HG03159 (cell line): ENCODE data around the gene CSN3.
"Not testable (repeated sequence)": the region's sequence is repeated elsewhere in the genome, so short reads cannot be mapped to it uniquely, and the experiment has no call there.

Experiments
- ATAC-seq: cut with Tn5 transposase; IDR thresholded peaks from one replicate; pipeline ENCODE4 v1.9.1; 2021; ENCODE audit warnings: mild to moderate bottlenecking, moderate library complexity; ENCODE audit not compliant: unreplicated experiment

The CSN3 gene

GRCh38 chr4:70242297-70242696 lies at the start of gene CSN3:
Gene CSN3 (plus strand): TSS chr4:70242597. CDS start chr4:70244820, 2,223 bp downstream.
- ATAC-seq = not testable (repeated sequence)

GRCh38 chr4:70192895-70193294 lies 49.5 kb upstream of the CSN3 start:
- ATAC-seq = no peak

GRCh38 chr4:70195425-70195824 lies 47.0 kb upstream of the CSN3 start, which contains the start of gene ODAM:
Gene ODAM (plus strand): TSS chr4:70195725. CDS start chr4:70196544, 819 bp downstream.
- no peak for ATAC-seq

- ATAC-seq = no peak
Measured at GRCh38 chr4:70196857-70197256, 45.5 kb upstream of the CSN3 start.

- no peak for ATAC-seq
Measured at GRCh38 chr4:70197842-70198241, 44.6 kb upstream of the CSN3 start.

GRCh38 chr4:70203601-70204000 lies 38.8 kb upstream of the CSN3 start:
- no peak for ATAC-seq

GRCh38 chr4:70212752-70213151 lies 29.6 kb upstream of the CSN3 start:
- not testable (repeated sequence) for ATAC-seq

GRCh38 chr4:70216109-70216508 lies 26.3 kb upstream of the CSN3 start:
- not testable (repeated sequence) for ATAC-seq

- not testable (repeated sequence) for ATAC-seq
Measured at GRCh38 chr4:70216550-70216949, 25.8 kb upstream of the CSN3 start.

GRCh38 chr4:70221389-70221788 lies 21.0 kb upstream of the CSN3 start:
- not testable (repeated sequence) for ATAC-seq

- not testable (repeated sequence) for ATAC-seq
Measured at GRCh38 chr4:70221818-70222217, 20.6 kb upstream of the CSN3 start.

GRCh38 chr4:70225824-70226223 lies 16.6 kb upstream of the CSN3 start, which contains the start of gene FDCSP:
Gene FDCSP (plus strand): TSS chr4:70226124. CDS start chr4:70231195, 5,071 bp downstream.
- no peak for ATAC-seq

- no peak for ATAC-seq
Measured at GRCh38 chr4:70236125-70236524, 6.3 kb upstream of the CSN3 start.

- no peak for ATAC-seq
Measured at GRCh38 chr4:70239131-70239883, 3.1 kb upstream of the CSN3 start.

GRCh38 chr4:70239884-70240591 lies 2.4 kb upstream of the CSN3 start:
- ATAC-seq = no peak

GRCh38 chr4:70243091-70243490 lies 694 bp downstream of the CSN3 start:
- ATAC-seq = no peak

- no peak for ATAC-seq
Measured at GRCh38 chr4:70251250-70251944, 9.0 kb downstream of the CSN3 start.

- ATAC-seq = no peak
Measured at GRCh38 chr4:70251945-70252277, 9.5 kb downstream of the CSN3 start.

GRCh38 chr4:70269674-70270073 lies 27.3 kb downstream of the CSN3 start:
- ATAC-seq = no peak

- no peak for ATAC-seq
Measured at GRCh38 chr4:70277121-70277520, 34.7 kb downstream of the CSN3 start.

GRCh38 chr4:70280567-70280966 lies 38.2 kb downstream of the CSN3 start:
- no peak for ATAC-seq

- no peak for ATAC-seq
Measured at GRCh38 chr4:70288651-70289050, 46.3 kb downstream of the CSN3 start.
